HepG2 (cell line): Measurements from ENCODE around the gene SMPD3.

Source experiments
- HCFC1 ChIP-seq: fragments of 150-350 bp; IDR thresholded peaks from 2 replicates; pipeline ENCODE4 v1.6.1; 2014; ENCODE audit warnings: low read depth, low read length
- HOXD1 ChIP-seq: sonication (generic); formaldehyde crosslinking; IDR thresholded peaks from 2 replicates; pipeline ENCODE4 v1.5.0; 2020; ENCODE audit warnings: missing genetic modification reagents
- KLF16 ChIP-seq, 2 experiments: sonication (generic) in 1 of 2; formaldehyde crosslinking in 1 of 2; IDR thresholded peaks; 2 replicates each; pipeline versions ENCODE4 v1.6.1 to v1.8.0; 2016 to 2023; ENCODE audit warnings: missing genetic modification reagents in 2 of 2, missing compliant biosample characterization in 1 of 2
- NCOA1 ChIP-seq: sonication (generic); formaldehyde crosslinking; IDR thresholded peaks from 2 replicates; pipeline ENCODE4 v1.9.0; 2021; ENCODE audit warnings: missing genetic modification reagents
- NR2F2 ChIP-seq: IDR thresholded peaks from 2 replicates; pipeline ENCODE4 v1.6.1; 2012; ENCODE audit warnings: low read depth, inconsistent platforms, borderline replicate concordance
- POLR2A ChIP-seq, 2 experiments: IDR thresholded peaks; 2 replicates each; pipeline ENCODE4 v1.6.1; 2011; ENCODE audit warnings: low read depth in 2 of 2, low read length in 2 of 2, mild to moderate bottlenecking in 1 of 2, moderate library complexity in 1 of 2; ENCODE audit not compliant: insufficient read depth in 1 of 2
- POLR2AphosphoS5 ChIP-seq: IDR thresholded peaks from 2 replicates; pipeline ENCODE4 v1.6.1; 2012; ENCODE audit warnings: low read depth, low read length
- SMAD3 ChIP-seq: sonication (generic); formaldehyde crosslinking; IDR thresholded peaks from 2 replicates; pipeline ENCODE4 v1.4.0; 2020; ENCODE audit warnings: missing genetic modification reagents
- TCF7 ChIP-seq: sonication (generic); IDR thresholded peaks from 2 replicates; pipeline ENCODE4 v1.6.1; 2016; ENCODE audit warnings: antibody characterized with exemption, low read depth
- XRCC5 ChIP-seq: fragments of 200-400 bp; formaldehyde crosslinking; optimal IDR thresholded peaks from 2 replicates; pipeline ENCODE3; 2017; ENCODE audit warnings: mild to moderate bottlenecking, low read length
- ZNF382 ChIP-seq: sonication (generic); formaldehyde crosslinking; IDR thresholded peaks from 2 replicates; pipeline ENCODE4 v1.5.0; 2020; ENCODE audit warnings: missing genetic modification reagents, mild to moderate bottlenecking, borderline replicate concordance

DNA sequence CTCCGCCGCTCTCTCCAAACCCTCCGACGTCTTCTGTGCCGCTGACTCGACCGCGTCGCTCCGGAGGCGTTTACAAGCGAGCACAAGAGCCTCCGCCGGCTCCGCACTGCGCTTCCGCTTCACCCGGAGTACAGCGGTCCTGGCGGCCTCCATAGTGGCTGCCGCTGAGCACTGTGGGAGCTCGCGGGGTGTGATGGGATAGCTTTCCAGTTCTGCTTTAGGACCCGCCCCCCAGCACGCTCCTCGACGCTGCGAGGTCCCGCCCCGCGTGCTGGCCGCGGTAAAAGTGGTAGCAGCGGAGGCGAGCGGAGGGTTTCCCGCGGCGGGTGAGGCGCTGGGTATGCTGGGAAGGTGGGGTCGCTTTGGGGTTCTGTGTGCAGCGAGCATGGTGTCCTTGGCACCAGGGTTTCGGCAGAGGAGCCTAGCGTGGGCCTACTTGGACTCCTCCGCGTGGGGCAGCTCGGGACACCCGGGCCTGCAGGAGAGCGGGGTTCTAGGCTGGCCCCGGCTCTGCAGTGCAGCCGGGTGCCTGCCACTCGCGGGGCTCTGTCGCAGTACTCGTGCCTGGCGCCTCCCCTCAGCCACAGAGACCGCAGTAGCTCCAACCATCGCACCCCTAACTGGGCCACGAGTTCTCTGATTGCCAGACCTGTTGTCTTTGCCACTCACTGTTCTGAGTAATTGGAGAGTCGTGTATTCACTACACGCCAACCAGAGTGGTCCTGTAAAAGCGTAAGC is 137.4 kb downstream of the SMPD3 start, which contains the start of the genes PRMT7 and SLC7A6OS:
- TF ChIP-seq NCOA1 = peak; percentile 93
- peak; percentile 98 for TF ChIP-seq HOXD1 (CRISPR knock-in tag)
- TF ChIP-seq XRCC5 = peak; percentile 90
- TF ChIP-seq POLR2A (IDR thresholded peaks at IDR 0.05; ENCODE audit: insufficient read depth in 1 of 2, low read depth in 2 of 2, low read length in 2 of 2) = peak; percentile 97
- peak; percentile 97 for TF ChIP-seq POLR2AphosphoS5
- peak; percentile 65 for TF ChIP-seq HCFC1
- TF ChIP-seq KLF16 (CRISPR knock-in tag; IDR thresholded peaks at IDR 0.05) = peak; percentile 99 to 100
- no peak for TF ChIP-seq ZNF382
- TF ChIP-seq NR2F2 = peak; percentile 19; the same call in 1 of the 2 replicates
- TF ChIP-seq TCF7 = no peak
- peak; percentile 97 for TF ChIP-seq SMAD3 (CRISPR knock-in tag)
